ENCODE measurements around the gene CRHR1.

DNA sequence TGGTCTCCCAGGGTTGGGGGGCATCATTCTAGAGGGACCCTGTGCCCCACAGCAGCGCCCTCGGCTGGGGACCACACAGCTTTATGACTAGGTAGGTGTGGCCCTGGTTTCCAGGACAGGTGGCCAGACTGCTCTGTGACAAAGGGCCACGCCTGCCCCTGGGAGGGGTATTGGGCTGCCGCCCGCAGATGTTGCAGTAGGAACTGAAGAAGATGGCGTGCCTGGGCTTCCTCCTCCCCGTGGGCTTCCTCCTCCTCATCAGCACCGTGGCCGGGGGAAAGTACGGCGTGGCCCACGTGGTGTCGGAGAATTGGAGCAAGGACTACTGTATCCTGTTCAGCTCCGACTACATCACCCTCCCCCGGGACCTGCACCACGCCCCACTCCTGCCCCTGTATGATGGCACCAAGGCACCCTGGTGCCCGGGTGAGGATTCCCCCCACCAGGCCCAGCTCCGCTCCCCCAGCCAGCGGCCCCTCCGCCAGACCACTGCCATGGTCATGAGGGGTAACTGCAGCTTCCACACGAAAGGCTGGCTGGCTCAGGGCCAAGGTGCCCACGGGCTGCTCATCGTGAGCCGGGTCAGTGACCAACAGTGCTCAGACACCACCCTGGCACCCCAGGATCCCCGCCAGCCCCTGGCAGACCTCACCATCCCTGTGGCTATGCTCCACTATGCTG lies 60.7 kb downstream of the CRHR1 start, which contains the start of gene SPPL2C:
- no peak for TF ChIP-seq ZNF207 (IDR thresholded peaks at IDR 0.05; ENCODE audit: borderline replicate concordance)
- TF ChIP-seq, protein P1, sequence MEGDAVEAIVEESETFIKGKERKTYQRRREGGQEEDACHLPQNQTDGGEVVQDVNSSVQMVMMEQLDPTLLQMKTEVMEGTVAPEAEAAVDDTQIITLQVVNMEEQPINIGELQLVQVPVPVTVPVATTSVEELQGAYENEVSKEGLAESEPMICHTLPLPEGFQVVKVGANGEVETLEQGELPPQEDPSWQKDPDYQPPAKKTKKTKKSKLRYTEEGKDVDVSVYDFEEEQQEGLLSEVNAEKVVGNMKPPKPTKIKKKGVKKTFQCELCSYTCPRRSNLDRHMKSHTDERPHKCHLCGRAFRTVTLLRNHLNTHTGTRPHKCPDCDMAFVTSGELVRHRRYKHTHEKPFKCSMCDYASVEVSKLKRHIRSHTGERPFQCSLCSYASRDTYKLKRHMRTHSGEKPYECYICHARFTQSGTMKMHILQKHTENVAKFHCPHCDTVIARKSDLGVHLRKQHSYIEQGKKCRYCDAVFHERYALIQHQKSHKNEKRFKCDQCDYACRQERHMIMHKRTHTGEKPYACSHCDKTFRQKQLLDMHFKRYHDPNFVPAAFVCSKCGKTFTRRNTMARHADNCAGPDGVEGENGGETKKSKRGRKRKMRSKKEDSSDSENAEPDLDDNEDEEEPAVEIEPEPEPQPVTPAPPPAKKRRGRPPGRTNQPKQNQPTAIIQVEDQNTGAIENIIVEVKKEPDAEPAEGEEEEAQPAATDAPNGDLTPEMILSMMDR (IDR thresholded peaks at IDR 0.05 in 2 of 3, conservative IDR thresholded peaks at IDR 0.05 in 1 of 3; ENCODE audit: control insufficient read depth in 2 of 3, extremely low read depth in 1 of 3, insufficient read depth in 1 of 3, low read depth in 3 of 3, low read length in 3 of 3) = no peak
- TF ChIP-seq POLR2A (IDR thresholded peaks at IDR 0.05; ENCODE audit: low read depth, low read length) = no peak
- no peak for TF ChIP-seq CEBPB (IDR thresholded peaks at IDR 0.05; ENCODE audit: borderline replicate concordance in 1 of 2, low read depth in 2 of 2, low read length in 2 of 2)
- TF ChIP-seq FOS (IDR thresholded peaks at IDR 0.05; ENCODE audit: borderline replicate concordance, extremely low read depth, insufficient read length) = no peak

All from GM12878 (cell line).